IPS-18c (cell line): ENCODE data around the gene ZNF728.
"Not testable (repeated sequence)": the region's sequence is repeated elsewhere in the genome, so short reads cannot be mapped to it uniquely, and the experiment has no call there.

Source experiments
- H3K4me3 ChIP-seq: 2 replicates; pipeline ENCODE4 v1.7.0; 2013; ENCODE audit warnings: low read depth, mild to moderate bottlenecking, low read length, moderate library complexity; ENCODE audit not compliant: insufficient read depth
- H3K9me3 ChIP-seq: one replicate; pipeline ENCODE4 v1.6.1; 2013; ENCODE audit warnings: mild to moderate bottlenecking, low read length, moderate library complexity; ENCODE audit not compliant: control insufficient read depth, insufficient read depth

ZNF728 gene

GRCh38 chr19:23002690-23003422 lies at the start of gene ZNF728:
Gene ZNF728, minus strand, starts transcription at chr19:23003176. Its CDS starts 146 bp downstream, at chr19:23003030.
- H3K4me3 ChIP-seq = no peak within 1 kb of the TSS
- peaks cover 20% of the 10 kb centered on the region for H3K9me3 ChIP-seq

- peaks cover 29% of the 10 kb centered on the region for H3K9me3 ChIP-seq
- H3K4me3 ChIP-seq = no peak overlapping the region
Measured at GRCh38 chr19:23052349-23052748, 49.4 kb upstream of the ZNF728 start.

- H3K4me3 ChIP-seq = no peak overlapping the region
Measured at GRCh38 chr19:23049256-23049655, 46.3 kb upstream of the ZNF728 start.

GRCh38 chr19:23046743-23047142 lies 43.8 kb upstream of the ZNF728 start:
- Histone ChIP-seq H3K4me3 (no peak overlapping the region; the same call in 1 of the 2 replicates), H3K9me3 (peaks cover 19% of the 10 kb centered on the region)

More at GRCh38 chr19:23049256-23049655, 46.3 kb upstream of the ZNF728 start:
- H3K9me3 ChIP-seq = peaks cover 25% of the 10 kb centered on the region

- no peak overlapping the region for H3K4me3 ChIP-seq
- peaks cover 24% of the 10 kb centered on the region for H3K9me3 ChIP-seq
Measured at GRCh38 chr19:23033721-23034120, 30.7 kb upstream of the ZNF728 start.

GRCh38 chr19:23015660-23016059 lies 12.7 kb upstream of the ZNF728 start:
- peaks cover 15% of the 10 kb centered on the region for H3K9me3 ChIP-seq
- no peak overlapping the region for H3K4me3 ChIP-seq

- H3K4me3 ChIP-seq, H3K9me3 ChIP-seq: not testable (repeated sequence)
Measured at GRCh38 chr19:22994957-22995356, 8.0 kb downstream of the ZNF728 start.

GRCh38 chr19:22976248-22976647 lies 26.7 kb downstream of the ZNF728 start:
- H3K9me3 ChIP-seq = peaks cover 8% of the 10 kb centered on the region
- H3K4me3 ChIP-seq = no peak overlapping the region

GRCh38 chr19:22975546-22976136 lies 27.3 kb downstream of the ZNF728 start:
- H3K9me3 ChIP-seq, H3K4me3 ChIP-seq: not testable (repeated sequence)

GRCh38 chr19:22945560-22945959 lies 57.4 kb downstream of the ZNF728 start:
- Histone ChIP-seq H3K9me3 (peaks cover 16% of the 10 kb centered on the region), H3K4me3 (no peak overlapping the region)

- Histone ChIP-seq H3K4me3 (no peak overlapping the region), H3K9me3 (peaks cover 10% of the 10 kb centered on the region)
Measured at GRCh38 chr19:22935151-22935550, 67.8 kb downstream of the ZNF728 start.

GRCh38 chr19:22927576-22927975 lies 75.4 kb downstream of the ZNF728 start:
- not testable (repeated sequence) for H3K4me3 ChIP-seq, H3K9me3 ChIP-seq

GRCh38 chr19:22925181-22925580 lies 77.8 kb downstream of the ZNF728 start:
- not testable (repeated sequence) for H3K4me3 ChIP-seq, H3K9me3 ChIP-seq
